Measurements from ENCODE around the gene FRMD4A.

GRCh38 chr10:13848520-13849445 lies 481.9 kb downstream of the FRMD4A start:
- no peak for TF ChIP-seq CTCF (IDR thresholded peaks at IDR 0.05 in 4 of 5, conservative IDR thresholded peaks at IDR 0.05 in 1 of 5)
- no peak for TF ChIP-seq POLR2A (IDR thresholded peaks at IDR 0.05)
